ENCODE measurements around the gene GALNT7.

DNA sequence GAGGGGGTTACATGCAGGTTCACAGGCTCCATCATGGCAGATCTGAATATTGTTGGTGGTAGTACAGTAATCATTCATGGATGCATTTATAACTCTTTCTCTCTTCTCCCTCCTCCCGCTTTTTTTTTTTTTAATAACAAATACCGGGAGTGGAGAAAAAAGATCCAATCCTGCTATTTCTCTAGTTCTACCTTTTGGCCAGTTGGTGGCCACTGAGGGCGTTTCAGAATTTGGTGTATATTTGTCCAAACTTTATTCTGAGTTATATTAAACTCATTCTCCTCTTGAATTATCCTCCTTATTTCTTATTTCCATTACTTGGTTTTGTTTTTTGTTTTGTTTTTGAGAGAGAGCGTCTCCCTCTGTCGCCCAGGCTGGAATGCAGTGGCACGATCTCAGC lies 90.7 kb downstream of the GALNT7 start:
- TF ChIP-seq, protein P1, sequence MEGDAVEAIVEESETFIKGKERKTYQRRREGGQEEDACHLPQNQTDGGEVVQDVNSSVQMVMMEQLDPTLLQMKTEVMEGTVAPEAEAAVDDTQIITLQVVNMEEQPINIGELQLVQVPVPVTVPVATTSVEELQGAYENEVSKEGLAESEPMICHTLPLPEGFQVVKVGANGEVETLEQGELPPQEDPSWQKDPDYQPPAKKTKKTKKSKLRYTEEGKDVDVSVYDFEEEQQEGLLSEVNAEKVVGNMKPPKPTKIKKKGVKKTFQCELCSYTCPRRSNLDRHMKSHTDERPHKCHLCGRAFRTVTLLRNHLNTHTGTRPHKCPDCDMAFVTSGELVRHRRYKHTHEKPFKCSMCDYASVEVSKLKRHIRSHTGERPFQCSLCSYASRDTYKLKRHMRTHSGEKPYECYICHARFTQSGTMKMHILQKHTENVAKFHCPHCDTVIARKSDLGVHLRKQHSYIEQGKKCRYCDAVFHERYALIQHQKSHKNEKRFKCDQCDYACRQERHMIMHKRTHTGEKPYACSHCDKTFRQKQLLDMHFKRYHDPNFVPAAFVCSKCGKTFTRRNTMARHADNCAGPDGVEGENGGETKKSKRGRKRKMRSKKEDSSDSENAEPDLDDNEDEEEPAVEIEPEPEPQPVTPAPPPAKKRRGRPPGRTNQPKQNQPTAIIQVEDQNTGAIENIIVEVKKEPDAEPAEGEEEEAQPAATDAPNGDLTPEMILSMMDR (IDR thresholded peaks at IDR 0.05) = no peak
- no peak for TF ChIP-seq POLR2A (IDR thresholded peaks at IDR 0.05)

All from Peyer's patch (tissue), 4 donors.